IMR-90 (cell line): ENCODE measurements around the gene TMEM25. TPM values are rescaled to one million over a fixed set of nuclear protein-coding genes. Genes with fewer than 3 reads are reported as not detected.

Experiments
- ATAC-seq: fragments of 200-7000 bp; cut with Tn5 transposase; 2 replicates; pipeline ENCODE4 v1.9.1; 2020; ENCODE audit warnings: low read depth, mild to moderate bottlenecking, moderate library complexity
- BruUV-seq: library from RNA; stranded (reverse); fragments of 400-500 nt; replicated peaks from 2 replicates; lab custom pipeline; 2021; lab: Mats Ljungman, UMichigan
- CTCF ChIA-PET: fragments of 300-600 bp; formaldehyde crosslinking; extraction: SDS; loops from one replicate; lab custom pipeline; 2021; ENCODE audit warnings: antibody characterized with exemption; lab: Yijun Ruan, JAX
- POLR2A ChIA-PET: fragments of 300-600 bp; sonication (Branson Sonifier 250); formaldehyde crosslinking; loops from one replicate; lab custom pipeline; 2022; ENCODE audit warnings: antibody characterized with exemption; ENCODE audit not compliant: unreplicated experiment; lab: Charles Lee
- DNase-seq: peaks from one replicate; pipeline ENCODE4 v3.0.0; 2013
- H2AFZ ChIP-seq: replicated peaks from 2 replicates; pipeline ENCODE3; 2013; ENCODE audit warnings: low read length, mild to moderate bottlenecking; ENCODE audit not compliant: poor library complexity
- H2AK5ac ChIP-seq: 2 replicates; pipeline ENCODE4 v1.6.1; 2013; ENCODE audit warnings: low read depth, low read length, inconsistent platforms
- H2AK9ac ChIP-seq: replicated peaks from 2 replicates; pipeline ENCODE3; 2013; ENCODE audit warnings: mild to moderate bottlenecking, low read depth, low read length, moderate library complexity; ENCODE audit not compliant: poor library complexity
- H2BK120ac ChIP-seq: 2 replicates; pipeline ENCODE4 v1.6.1; 2013; ENCODE audit warnings: low read depth, low read length, inconsistent platforms
- H2BK15ac ChIP-seq: 3 replicates; pipeline ENCODE4 v1.6.1; 2013; ENCODE audit warnings: low read depth, low read length, inconsistent platforms
- H2BK20ac ChIP-seq: 2 replicates; pipeline ENCODE4 v1.6.1; 2013; ENCODE audit warnings: low read depth, mild to moderate bottlenecking, inconsistent platforms, low read length, moderate library complexity
- H2BK5ac ChIP-seq: 2 replicates; pipeline ENCODE4 v1.6.1; 2013; ENCODE audit warnings: mild to moderate bottlenecking, low read depth, low read length, inconsistent platforms; ENCODE audit not compliant: poor library complexity, severe bottlenecking
- H3K14ac ChIP-seq: replicated peaks from 2 replicates; pipeline ENCODE4 v1.6.1; 2013; ENCODE audit warnings: low read depth, low read length, inconsistent platforms
- H3K18ac ChIP-seq: 2 replicates; pipeline ENCODE4 v1.6.1; 2013; ENCODE audit warnings: low read depth, low read length, control low read depth
- H3K23ac ChIP-seq: 2 replicates; pipeline ENCODE4 v1.6.1; 2013; ENCODE audit warnings: low read depth, low read length, inconsistent platforms
- H3K27ac ChIP-seq: 2 replicates; pipeline ENCODE4 v1.5.1; 2013; ENCODE audit warnings: mild to moderate bottlenecking, control low read depth, low read length; ENCODE audit not compliant: insufficient read depth
- H3K27me3 ChIP-seq: 2 replicates; pipeline ENCODE4 v1.6.1; 2013; ENCODE audit warnings: low read length; ENCODE audit not compliant: control insufficient read depth, insufficient read depth
- H3K36me3 ChIP-seq: 2 replicates; pipeline ENCODE4 v1.6.1; 2013; ENCODE audit warnings: low read length, mixed read lengths; ENCODE audit not compliant: control insufficient read depth, insufficient read depth
- H3K4ac ChIP-seq: 2 replicates; pipeline ENCODE4 v1.6.1; 2013; ENCODE audit warnings: low read depth, low read length, inconsistent platforms
- H3K4me1 ChIP-seq: 2 replicates; pipeline ENCODE4 v1.6.1; 2013; ENCODE audit warnings: low read length, mixed read lengths; ENCODE audit not compliant: control insufficient read depth, insufficient read depth
- H3K4me2 ChIP-seq: 2 replicates; pipeline ENCODE4 v1.6.1; 2013; ENCODE audit warnings: low read depth, mild to moderate bottlenecking, control low read depth, low read length, moderate library complexity
- H3K4me3 ChIP-seq: 2 replicates; pipeline ENCODE4 v1.5.1; 2013; ENCODE audit warnings: low read depth, mild to moderate bottlenecking, control low read depth, low read length, moderate library complexity; ENCODE audit not compliant: insufficient read depth
- H3K56ac ChIP-seq: 2 replicates; pipeline ENCODE4 v1.6.1; 2013; ENCODE audit warnings: low read length, inconsistent platforms; ENCODE audit not compliant: insufficient read depth; ENCODE audit errors: extremely low read depth
- H3K79me1 ChIP-seq, 2 experiments: 2 replicates each; pipeline ENCODE4 v1.6.1; 2013; ENCODE audit warnings: low read length in 2 of 2, inconsistent platforms in 1 of 2, low read depth in 1 of 2
- H3K9ac ChIP-seq: 2 replicates; pipeline ENCODE4 v1.6.1; 2013; ENCODE audit warnings: low read depth, low read length, control low read depth
- H3K9me1 ChIP-seq: 2 replicates; pipeline ENCODE4 v1.6.1; 2013; ENCODE audit warnings: low read length, inconsistent platforms; ENCODE audit not compliant: insufficient read depth
- H3K9me3 ChIP-seq: 2 replicates; pipeline ENCODE4 v1.6.1; 2013; ENCODE audit warnings: low read length; ENCODE audit not compliant: control insufficient read depth, insufficient read depth
- H4K20me1 ChIP-seq: 2 replicates; pipeline ENCODE4 v1.6.1; 2013; ENCODE audit warnings: low read length, inconsistent platforms; ENCODE audit not compliant: insufficient read depth
- H4K5ac ChIP-seq: 2 replicates; pipeline ENCODE4 v1.6.1; 2013; ENCODE audit warnings: mild to moderate bottlenecking, low read depth, low read length, control low read depth
- H4K8ac ChIP-seq, 2 experiments: 2 replicates each; pipeline ENCODE4 v1.6.1; 2013; ENCODE audit warnings: low read depth in 2 of 2, low read length in 2 of 2, control low read depth in 1 of 2, inconsistent platforms in 1 of 2
- H4K91ac ChIP-seq: 2 replicates; pipeline ENCODE4 v1.6.1; 2013; ENCODE audit warnings: low read depth, low read length, inconsistent platforms; ENCODE audit not compliant: insufficient read depth
- MAFK ChIP-seq: IDR thresholded peaks from 2 replicates; pipeline ENCODE4 v1.6.1; 2012; ENCODE audit warnings: low read depth, low read length, improper control_type of control experiment
- POLR2A ChIP-seq: IDR thresholded peaks from 2 replicates; pipeline ENCODE4 v1.6.1; 2012; ENCODE audit warnings: mild to moderate bottlenecking, low read depth, low read length
- WGBS, 2 experiments: methylation state at CpG; one replicate each; pipeline versions ENCODE4 v1.1.5 to v1.1.7; 2013; ENCODE audit warnings: missing lambda C conversion rate in 2 of 2; ENCODE audit not compliant: insufficient read length in 1 of 2; ENCODE audit errors: extremely low coverage in 2 of 2; 5-methylcytosine and 5-hydroxymethylcytosine counted together
- dilution Hi-C: fragments of 300-500 bp; cut with HindIII; formaldehyde crosslinking; loops from one replicate; pipeline ENCODE4 v1.14.3; 2018; ENCODE audit warnings: low sequenced_read_pairs; ENCODE audit not compliant: unreplicated experiment
- in situ Hi-C: fragments of 300-500 bp; cut with MboI; formaldehyde crosslinking; loops from 3 replicates; pipeline ENCODE4 v1.14.3; 2019; ENCODE audit warnings: low sequenced_read_pairs, inconsistent platforms, mixed read lengths
- intact Hi-C: fragments of 100-400 bp; cut with micrococcal nuclease; formaldehyde crosslinking; loops from 2 replicates; pipeline ENCODE4 v1.10.0; 2022
- polyA plus RNA-seq, 3 experiments: library from polyadenylated mRNA; depleted of rRNA; stranded (reverse); fragments of >200 nt; gene quantifications; 2 replicates each; pipeline ENCODE4 v1.2.3, GENCODE V29; 2012; ENCODE audit warnings: low replicate concordance in 1 of 3
- total RNA-seq: library from RNA; depleted of rRNA; stranded (reverse); fragments of >200 nt; gene quantifications from 2 replicates; pipeline ENCODE4 v1.2.3, GENCODE V29; 2012

The TMEM25 gene
- total and polyA plus RNA-seq, 2 of the 4 experiments (the other 2 are of a cell fraction) = 14.0 to 37.1 TPM

DNA sequence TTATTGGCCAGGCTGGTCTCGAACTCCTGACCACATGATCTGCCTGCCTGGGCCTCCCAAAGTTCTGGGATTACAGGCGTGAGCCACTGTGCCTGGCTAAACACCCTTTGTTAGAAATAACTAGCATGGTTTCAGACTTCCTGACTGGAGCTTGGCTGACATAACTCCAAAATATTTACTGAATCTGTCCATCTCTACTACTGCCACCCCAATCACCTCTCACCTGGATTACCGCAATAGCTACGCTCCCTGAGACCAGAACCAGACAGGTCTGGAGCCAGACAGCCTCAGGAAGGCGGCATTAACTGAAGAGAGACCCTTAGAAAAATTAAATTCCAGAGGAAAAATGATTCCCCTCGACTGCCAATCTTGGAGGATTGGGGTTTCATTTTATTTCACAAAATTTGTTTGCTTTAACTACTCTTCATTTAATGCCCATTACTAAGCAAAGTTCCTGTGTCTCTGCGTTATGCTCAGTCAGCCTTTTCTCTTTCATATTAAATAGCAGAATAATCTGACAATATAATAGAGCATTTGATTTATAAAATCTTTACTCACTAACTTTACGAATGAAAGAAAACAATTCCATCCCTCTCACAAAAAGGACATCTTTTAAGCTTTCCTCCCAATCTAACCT, 13.1 kb downstream of the TMEM25 start:
- H2AK9ac ChIP-seq = no peak overlapping the region
- no peak overlapping the region for H3K14ac ChIP-seq
- no peak overlapping the region for H3K4ac ChIP-seq
- no peak overlapping the region for H3K18ac ChIP-seq
- H3K23ac ChIP-seq = no peak overlapping the region
- H3K27me3 ChIP-seq = no peaks in the 10 kb centered on the region
- CTCF ChIA-PET = no interaction called here
- H3K27ac ChIP-seq = no peak overlapping the region
- no peak overlapping the region for H3K9ac ChIP-seq
- no peak overlapping the region for H4K91ac ChIP-seq
- H3K9me1 ChIP-seq = peaks cover 8% of the 10 kb centered on the region
- in situ Hi-C loops = no loop called here
- no peak overlapping the region for H2BK20ac ChIP-seq
- no peak for DNase-seq
- H3K36me3 ChIP-seq = peaks cover 17% of the 10 kb centered on the region
- ATAC-seq = no peak
- no peak overlapping the region for H4K5ac ChIP-seq
- H3K4me3 ChIP-seq = no peak overlapping the region
- POLR2A ChIA-PET = no interaction called here
- no peak overlapping the region for H2BK120ac ChIP-seq
- intact Hi-C loops = no loop called here
- H2AFZ ChIP-seq = no peak overlapping the region
- no peak overlapping the region for H4K8ac ChIP-seq
- H2BK5ac ChIP-seq = no peak overlapping the region
- dilution Hi-C loops = no loop called here
- H2AK5ac ChIP-seq = no peak overlapping the region
- no peak overlapping the region for H2BK15ac ChIP-seq
- no peaks in the 10 kb centered on the region; the same call in 1 of the 2 replicates for H4K20me1 ChIP-seq
- TF ChIP-seq POLR2A = no peak
- TF ChIP-seq MAFK = peak; percentile 47
- WGBS, 2 experiments = 100% methylated on average over 2 of the region's 8 CpGs; no CpG with 5 or more reads in 1 of the 2 experiments
- no peaks in the 10 kb centered on the region for H3K9me3 ChIP-seq
- no peaks in the 10 kb centered on the region for H3K4me1 ChIP-seq
- H3K79me1 ChIP-seq = no peaks in the 10 kb centered on the region
- no peak overlapping the region for H3K4me2 ChIP-seq
- no peak overlapping the region for H3K56ac ChIP-seq
- BruUV-seq = no TSS peak
